Loucy (cell line): Measurements from ENCODE around the gene HTR3D.

ENCODE experiments used
- CTCF ChIP-seq: fragments of 200-600 bp; sonication (generic); conservative IDR thresholded peaks from 2 replicates; pipeline ENCODE4 v1.5.1; 2014; ENCODE audit warnings: mild to moderate bottlenecking, antibody characterized with exemption, low read length
- EZH2phosphoT487 ChIP-seq: fragments of 200-600 bp; IDR thresholded peaks from 2 replicates; pipeline ENCODE4 v1.6.1; 2018; ENCODE audit warnings: antibody characterized with exemption, mild to moderate bottlenecking, moderate library complexity, borderline replicate concordance

DNA sequence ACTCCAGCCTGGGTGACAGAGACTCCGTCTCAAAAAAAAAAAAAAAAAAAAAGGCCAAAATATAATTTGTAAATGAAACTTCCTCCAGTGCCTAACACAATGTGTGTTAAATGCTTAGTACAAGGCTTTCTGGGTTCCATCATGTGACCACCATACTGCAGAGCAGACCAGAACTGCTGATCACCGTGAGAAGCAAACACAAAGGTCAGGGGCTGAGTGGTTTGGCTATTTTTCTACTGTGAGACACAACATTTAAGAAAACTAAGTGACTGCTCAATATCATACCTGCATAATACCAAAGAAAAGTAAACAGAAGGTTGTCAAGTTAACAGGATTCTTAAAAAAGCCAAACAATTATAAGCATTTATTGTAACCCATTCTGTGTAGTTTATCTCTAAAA is 27.1 kb upstream of the HTR3D start:
- TF ChIP-seq CTCF, result no peak
- TF ChIP-seq EZH2phosphoT487, result no peak
